Endothelial cell (in vitro differentiated cells): Measurements from ENCODE around the gene CST3. TPM values are rescaled to one million over a fixed set of nuclear protein-coding genes. Genes with fewer than 3 reads are reported as not detected.
"Not testable (repeated sequence)": the region's sequence is repeated elsewhere in the genome, so short reads cannot be mapped to it uniquely, and the experiment has no call there.

Experiments used
- DNase-seq: peaks from one replicate; pipeline ENCODE4 v3.0.0; 2021; ENCODE audit warnings: low spot score
- H3K27ac Mint-ChIP-seq: one replicate; pipeline ENCODE4 v1.8.0; 2021; ENCODE audit warnings: mixed read lengths, inconsistent platforms; ENCODE audit not compliant: unreplicated experiment
- H3K27me3 Mint-ChIP-seq: one replicate; pipeline ENCODE4 v1.8.0; 2021; ENCODE audit warnings: mild to moderate bottlenecking, moderate library complexity, mixed read lengths, inconsistent platforms; ENCODE audit not compliant: unreplicated experiment
- H3K36me3 Mint-ChIP-seq: one replicate; pipeline ENCODE4 v1.8.0; 2021; ENCODE audit warnings: mild to moderate bottlenecking, low read depth, mixed read lengths, inconsistent platforms; ENCODE audit not compliant: unreplicated experiment
- H3K4me1 Mint-ChIP-seq: one replicate; pipeline ENCODE4 v1.8.0; 2021; ENCODE audit warnings: mild to moderate bottlenecking, mixed read lengths, inconsistent platforms; ENCODE audit not compliant: unreplicated experiment
- H3K4me3 Mint-ChIP-seq: one replicate; pipeline ENCODE4 v1.8.0; 2021; ENCODE audit warnings: mild to moderate bottlenecking, mixed read lengths, inconsistent platforms; ENCODE audit not compliant: unreplicated experiment
- H3K9me3 Mint-ChIP-seq: one replicate; pipeline ENCODE4 v1.8.0; 2021; ENCODE audit warnings: mixed read lengths, inconsistent platforms; ENCODE audit not compliant: unreplicated experiment
- long read RNA-seq: library from polyadenylated mRNA; unstranded; transcript quantifications from one replicate; pipeline ENCODE4 v2.0.0, GENCODE V29; 2020; ENCODE audit not compliant: unreplicated experiment
- total RNA-seq: library from RNA; stranded (reverse); fragmentation: NEBNext Ultra II Directional; extraction: Animal tissue kit (Norgen Biotek cat#: 25700); gene quantifications from one replicate; pipeline ENCODE4 v1.2.1, GENCODE V29; 2021; ENCODE audit not compliant: unreplicated experiment
- TF ChIP-seq, protein P1 (sequence below): fragments of 200-600 bp; sonication (generic); IDR thresholded peaks from one replicate; pipeline ENCODE4 v1.5.0; 2021; ENCODE audit warnings: antibody characterized with exemption; ENCODE audit not compliant: unreplicated experiment

CST3 gene, protein sequence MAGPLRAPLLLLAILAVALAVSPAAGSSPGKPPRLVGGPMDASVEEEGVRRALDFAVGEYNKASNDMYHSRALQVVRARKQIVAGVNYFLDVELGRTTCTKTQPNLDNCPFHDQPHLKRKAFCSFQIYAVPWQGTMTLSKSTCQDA
- total RNA-seq: 40.6 TPM
- long read RNA-seq, transcript CST3-201 (3 exons, 873 nt): major isoform, 28 of 29 reads
- long read RNA-seq, partial matches to known transcripts: 0 of 29 reads
- long read RNA-seq, other reads (novel, unspliced or antisense): 1 of 29 reads

- Mint-ChIP-seq H3K9me3 (no peaks in the 10 kb centered on the region), H3K27ac (peak within 1 kb of the TSS; percentile 70), H3K4me3 (peak within 1 kb of the TSS; percentile 91), H3K4me1 (peaks cover 21% of the 10 kb centered on the region), H3K36me3 (peaks cover 6% of the 10 kb centered on the region), H3K27me3 (peaks cover 6% of the 10 kb centered on the region)
- TF ChIP-seq, protein P1, sequence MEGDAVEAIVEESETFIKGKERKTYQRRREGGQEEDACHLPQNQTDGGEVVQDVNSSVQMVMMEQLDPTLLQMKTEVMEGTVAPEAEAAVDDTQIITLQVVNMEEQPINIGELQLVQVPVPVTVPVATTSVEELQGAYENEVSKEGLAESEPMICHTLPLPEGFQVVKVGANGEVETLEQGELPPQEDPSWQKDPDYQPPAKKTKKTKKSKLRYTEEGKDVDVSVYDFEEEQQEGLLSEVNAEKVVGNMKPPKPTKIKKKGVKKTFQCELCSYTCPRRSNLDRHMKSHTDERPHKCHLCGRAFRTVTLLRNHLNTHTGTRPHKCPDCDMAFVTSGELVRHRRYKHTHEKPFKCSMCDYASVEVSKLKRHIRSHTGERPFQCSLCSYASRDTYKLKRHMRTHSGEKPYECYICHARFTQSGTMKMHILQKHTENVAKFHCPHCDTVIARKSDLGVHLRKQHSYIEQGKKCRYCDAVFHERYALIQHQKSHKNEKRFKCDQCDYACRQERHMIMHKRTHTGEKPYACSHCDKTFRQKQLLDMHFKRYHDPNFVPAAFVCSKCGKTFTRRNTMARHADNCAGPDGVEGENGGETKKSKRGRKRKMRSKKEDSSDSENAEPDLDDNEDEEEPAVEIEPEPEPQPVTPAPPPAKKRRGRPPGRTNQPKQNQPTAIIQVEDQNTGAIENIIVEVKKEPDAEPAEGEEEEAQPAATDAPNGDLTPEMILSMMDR: no peak
- DNase-seq: peak; percentile 68
These were observed at the start of gene CST3 for GRCh38 chr20:23637282-23638221. CST3 (minus strand) TSS chr20:23637955; CDS start chr20:23637862, 93 bp downstream.

DNA sequence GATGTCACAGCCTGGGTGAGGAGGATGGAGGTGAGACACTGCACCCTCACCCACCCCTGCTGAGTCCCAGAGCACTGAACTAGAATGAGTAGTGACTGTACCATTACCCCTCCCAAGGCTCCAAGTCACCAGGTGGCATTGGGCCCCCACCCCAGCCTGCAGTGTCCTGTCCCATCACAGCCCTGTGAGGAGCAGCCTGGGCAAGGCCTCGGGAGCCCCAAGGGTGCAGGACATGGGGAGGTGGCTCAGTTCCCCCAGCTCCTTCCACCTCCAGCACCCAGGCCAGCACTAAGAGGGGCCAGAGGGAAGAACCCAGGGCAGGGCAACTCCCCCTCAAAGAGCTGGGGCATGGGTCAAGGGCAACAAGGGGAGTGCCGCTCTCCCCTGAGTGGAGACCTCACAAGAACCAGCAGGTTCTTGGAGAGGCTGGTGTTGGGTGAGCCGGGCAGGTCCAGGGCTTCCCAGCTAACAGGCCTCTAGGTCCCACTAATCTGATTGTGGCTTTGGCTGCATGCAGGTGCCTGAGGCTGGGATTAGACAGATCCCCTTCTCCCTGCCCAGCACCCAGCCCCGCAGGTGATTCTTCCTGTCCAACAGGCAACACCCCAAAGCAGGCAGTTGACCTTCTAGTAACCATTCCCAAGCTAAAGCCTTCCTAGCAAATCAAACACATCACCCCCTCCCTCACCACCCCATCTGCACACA lies 48.4 kb upstream of the CST3 start:
- Mint-ChIP-seq H3K4me1 (peaks cover 4% of the 10 kb centered on the region), H3K27ac (no peak overlapping the region), H3K4me3 (no peak overlapping the region), H3K9me3 (no peaks in the 10 kb centered on the region), H3K27me3 (peaks cover 6% of the 10 kb centered on the region), H3K36me3 (peaks cover 3% of the 10 kb centered on the region)
- no peak for DNase-seq
- TF ChIP-seq, protein P1: no peak

DNA sequence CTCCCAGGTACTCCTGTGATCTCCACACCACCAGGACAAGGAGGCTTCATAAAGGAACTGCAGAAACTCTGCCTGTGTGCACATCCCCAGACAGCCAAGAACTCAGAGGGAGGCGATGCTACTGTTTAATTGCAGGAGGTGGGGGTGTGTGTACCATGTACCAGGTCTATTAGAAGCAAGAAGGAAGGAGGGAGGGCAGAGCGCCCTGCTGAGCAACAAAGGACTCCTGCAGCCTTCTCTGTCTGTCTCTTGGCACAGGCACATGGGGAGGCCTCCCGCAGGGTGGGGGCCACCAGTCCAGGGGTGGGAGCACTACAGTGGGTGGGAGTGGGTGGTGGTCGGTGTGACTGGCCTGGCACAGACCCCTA lies 47.8 kb upstream of the CST3 start:
- not testable (repeated sequence) for H3K9me3 Mint-ChIP-seq, H3K27ac Mint-ChIP-seq

DNA sequence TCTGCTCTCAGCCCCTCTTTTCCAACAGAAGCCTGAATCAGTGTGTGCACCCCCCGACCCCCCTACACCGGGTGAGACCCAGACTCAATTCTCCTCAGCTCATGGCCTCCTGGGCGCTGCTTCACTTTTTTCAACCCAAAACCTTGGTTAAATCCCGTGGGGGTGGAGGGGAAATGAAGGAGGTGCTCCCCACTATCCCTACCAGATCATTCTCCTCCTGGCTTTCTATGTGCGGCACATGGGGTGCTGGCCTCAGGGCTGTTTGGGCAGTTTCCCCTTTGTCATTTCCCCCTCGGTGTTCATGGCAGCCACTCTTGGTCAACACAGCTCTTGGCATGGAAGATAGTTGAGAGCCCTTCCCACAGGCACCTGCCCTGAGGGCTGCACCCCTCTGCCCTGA lies 46.5 kb upstream of the CST3 start:
- Mint-ChIP-seq H3K9me3 (no peaks in the 10 kb centered on the region), H3K36me3 (no peaks in the 10 kb centered on the region), H3K27ac (no peak overlapping the region), H3K27me3 (peaks cover 6% of the 10 kb centered on the region), H3K4me1 (peaks cover 4% of the 10 kb centered on the region), H3K4me3 (no peak overlapping the region)
- TF ChIP-seq, protein P1: no peak
- no peak for DNase-seq

More for the DNA sequence above, 47.8 kb upstream of the CST3 start:
- H3K4me3 Mint-ChIP-seq, DNase-seq, H3K27me3 Mint-ChIP-seq, H3K4me1 Mint-ChIP-seq, H3K36me3 Mint-ChIP-seq: not testable (repeated sequence)

- Mint-ChIP-seq H3K27ac (no peak overlapping the region), H3K4me3 (no peak overlapping the region), H3K4me1 (peaks cover 4% of the 10 kb centered on the region), H3K36me3 (no peaks in the 10 kb centered on the region), H3K9me3 (no peaks in the 10 kb centered on the region), H3K27me3 (peaks cover 6% of the 10 kb centered on the region)
- TF ChIP-seq, protein P1: no peak
- DNase-seq: no peak
These were observed 46.1 kb upstream of the CST3 start for GRCh38 chr20:23683807-23684206.
